NOMO-1 treated with dmso at 0.1 percent for 144 hours (cell line): ENCODE results near the gene PPP2CA.
"Not testable (repeated sequence)": the region's sequence is repeated elsewhere in the genome, so short reads cannot be mapped to it uniquely, and the experiment has no call there.

Experiments
- DNase-seq: peaks from one replicate; lab custom pipeline; 2025; ENCODE audit not compliant: unreplicated experiment; lab: John Stamatoyannopoulos, UW

Gene PPP2CA

DNA sequence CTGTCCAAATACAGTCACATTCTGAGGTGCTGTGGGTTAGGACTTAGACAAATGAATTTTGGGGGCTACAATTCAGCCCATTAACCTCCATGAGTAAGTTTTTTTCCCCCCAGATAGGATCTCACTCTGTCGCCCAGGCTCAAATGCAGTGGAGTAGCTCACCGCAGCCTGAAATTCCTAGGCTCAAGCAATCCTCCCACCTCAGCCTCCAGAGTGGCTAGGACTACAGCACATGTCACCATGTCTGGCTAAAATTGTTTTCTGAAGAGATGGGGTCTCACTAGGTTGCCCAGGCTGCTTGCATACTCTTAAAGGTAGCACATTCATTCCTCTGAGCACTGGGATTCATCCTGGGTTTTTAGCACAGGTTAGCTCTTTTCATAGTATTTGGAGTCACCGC lies 22.2 kb downstream of the PPP2CA start:
- no peak for DNase-seq

DNA sequence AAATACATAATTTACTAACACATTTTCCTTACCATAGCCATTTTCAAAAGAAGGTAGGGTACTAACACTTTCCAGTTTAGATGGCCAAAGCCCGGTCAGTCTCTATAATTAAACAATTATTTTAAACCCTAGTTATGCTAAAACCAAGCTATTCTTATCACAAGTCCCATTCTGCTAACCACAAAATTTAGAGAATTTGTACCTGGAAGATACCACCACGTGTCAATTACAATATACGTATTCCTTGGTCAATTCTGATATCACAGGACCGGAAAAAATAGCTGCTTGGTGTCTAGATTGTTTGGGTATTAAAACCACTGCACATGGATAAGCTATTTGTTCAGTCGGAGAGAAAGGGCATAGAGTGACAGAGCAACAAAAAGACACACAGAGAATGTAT lies 30.2 kb downstream of the PPP2CA start:
- no peak for DNase-seq

DNA sequence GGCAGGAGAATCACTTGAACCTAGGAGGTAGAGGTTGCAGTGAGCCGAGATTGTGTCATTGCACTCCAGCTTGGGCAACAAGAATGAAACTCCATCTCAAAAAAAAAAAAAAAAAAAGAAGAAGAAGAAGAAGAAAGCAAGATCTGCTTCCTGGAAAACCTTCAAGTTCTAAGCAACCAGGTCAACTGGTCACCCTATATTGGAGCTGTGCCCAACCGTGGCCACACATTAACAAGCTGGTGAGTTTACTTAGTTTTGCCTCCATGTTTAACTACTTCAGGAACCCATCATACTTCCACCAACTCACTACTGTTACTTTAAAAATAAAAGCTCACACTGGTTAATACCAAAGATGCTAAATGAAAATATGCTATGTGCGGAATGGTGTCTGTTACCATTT lies 36.8 kb downstream of the PPP2CA start:
- DNase-seq = no peak

DNA sequence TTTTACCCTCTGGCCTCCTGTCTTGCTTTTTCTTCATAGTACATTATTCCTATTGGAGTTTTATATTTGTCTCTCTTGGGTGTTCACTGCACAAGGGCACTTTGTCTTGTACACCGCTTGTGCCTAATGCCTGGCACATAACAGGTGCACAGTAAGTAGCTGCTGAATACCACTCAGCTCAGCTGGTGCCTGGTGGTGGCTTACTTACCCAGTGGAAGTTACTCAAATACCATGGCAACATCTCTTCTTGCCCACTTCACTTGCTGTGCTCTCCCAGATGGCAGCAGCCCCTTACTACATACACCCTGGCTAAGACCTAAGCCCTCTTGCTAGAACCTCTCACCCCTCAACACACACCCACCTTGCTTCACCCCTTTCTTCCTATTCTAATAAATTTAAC lies 37.8 kb downstream of the PPP2CA start:
- DNase-seq = no peak

DNA sequence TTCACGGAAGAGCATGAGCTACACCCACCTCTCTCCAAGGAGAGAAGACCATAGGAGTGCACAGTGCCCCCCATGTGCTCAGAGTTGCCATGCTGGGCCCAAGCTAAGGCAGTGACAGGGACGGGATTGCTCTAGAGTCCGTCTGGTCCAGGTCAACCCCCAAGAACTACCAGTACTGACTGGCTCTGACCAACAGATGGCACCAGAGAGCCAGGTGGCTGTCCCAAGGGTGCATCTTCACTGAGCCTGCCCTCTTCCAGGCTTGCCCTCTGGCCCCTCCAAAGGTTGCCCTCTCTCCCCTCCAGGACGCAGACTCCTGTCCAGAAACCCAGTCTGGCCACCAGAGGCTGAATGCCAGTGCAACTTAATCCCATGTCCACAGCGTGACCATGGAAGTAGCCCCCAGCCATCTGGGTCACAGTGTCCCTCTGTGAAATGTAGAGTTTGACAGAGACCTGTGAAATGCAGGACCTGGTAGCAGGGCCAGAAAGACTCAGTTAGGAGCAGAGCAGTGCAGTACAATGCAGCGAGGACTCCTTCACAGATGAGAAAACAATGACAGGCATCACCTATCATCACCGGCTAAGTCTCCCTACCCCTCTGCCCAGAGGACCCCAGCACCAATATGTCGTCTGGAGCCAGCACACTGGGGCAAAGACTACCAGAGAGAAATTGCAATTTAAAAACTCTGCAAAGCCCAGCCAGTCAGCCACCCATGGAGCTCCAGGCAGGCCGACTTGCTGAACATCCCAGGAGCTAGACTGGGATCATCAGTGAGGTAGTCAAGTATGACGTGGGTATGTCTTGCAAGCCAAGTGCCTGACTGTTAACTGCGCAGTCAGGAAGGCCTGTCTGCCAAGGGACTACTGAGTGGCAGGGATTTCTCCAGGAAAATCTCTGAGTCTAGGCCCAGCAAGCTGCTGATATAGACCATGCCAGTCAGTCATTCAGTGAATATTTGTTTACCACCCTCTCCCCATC lies 41.4 kb downstream of the PPP2CA start:
- DNase-seq = peak; percentile 79

DNA sequence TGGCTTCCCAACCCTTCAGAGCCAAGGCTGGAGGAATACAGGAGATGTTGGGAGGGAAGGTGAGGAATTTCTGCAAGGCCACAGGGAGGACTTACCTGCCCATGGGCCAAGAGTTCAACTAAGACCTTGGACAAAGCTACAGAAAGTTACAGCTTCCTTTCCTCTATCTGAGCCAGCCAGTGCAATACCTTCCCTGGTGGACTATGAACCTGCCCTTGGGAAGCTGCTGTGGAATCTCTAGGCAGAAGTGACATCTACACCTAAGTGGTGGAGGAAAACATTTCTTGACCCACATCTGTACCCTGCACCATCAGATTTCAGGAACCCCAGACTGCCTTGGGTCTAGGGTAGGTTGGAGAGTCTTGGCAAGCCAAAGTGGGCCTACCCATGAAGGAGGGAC lies 42.4 kb downstream of the PPP2CA start:
- DNase-seq = no peak

DNA sequence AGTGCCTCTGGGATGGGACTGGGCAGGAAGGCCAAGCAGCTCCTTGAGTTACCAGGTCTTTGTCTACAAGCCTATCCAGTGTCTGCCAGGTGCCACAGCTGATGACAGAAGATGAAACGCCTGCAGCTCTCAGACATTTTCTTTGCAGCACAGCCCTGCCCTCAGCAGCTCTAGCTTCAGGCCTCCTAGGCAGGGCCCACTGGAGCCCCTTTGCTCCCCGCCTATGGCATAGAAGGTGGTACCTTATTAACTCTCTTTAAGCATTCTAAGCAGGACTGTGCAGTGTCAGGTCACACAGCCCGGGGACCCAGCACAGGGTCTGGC lies 47.8 kb downstream of the PPP2CA start:
- DNase-seq = no peak

DNA sequence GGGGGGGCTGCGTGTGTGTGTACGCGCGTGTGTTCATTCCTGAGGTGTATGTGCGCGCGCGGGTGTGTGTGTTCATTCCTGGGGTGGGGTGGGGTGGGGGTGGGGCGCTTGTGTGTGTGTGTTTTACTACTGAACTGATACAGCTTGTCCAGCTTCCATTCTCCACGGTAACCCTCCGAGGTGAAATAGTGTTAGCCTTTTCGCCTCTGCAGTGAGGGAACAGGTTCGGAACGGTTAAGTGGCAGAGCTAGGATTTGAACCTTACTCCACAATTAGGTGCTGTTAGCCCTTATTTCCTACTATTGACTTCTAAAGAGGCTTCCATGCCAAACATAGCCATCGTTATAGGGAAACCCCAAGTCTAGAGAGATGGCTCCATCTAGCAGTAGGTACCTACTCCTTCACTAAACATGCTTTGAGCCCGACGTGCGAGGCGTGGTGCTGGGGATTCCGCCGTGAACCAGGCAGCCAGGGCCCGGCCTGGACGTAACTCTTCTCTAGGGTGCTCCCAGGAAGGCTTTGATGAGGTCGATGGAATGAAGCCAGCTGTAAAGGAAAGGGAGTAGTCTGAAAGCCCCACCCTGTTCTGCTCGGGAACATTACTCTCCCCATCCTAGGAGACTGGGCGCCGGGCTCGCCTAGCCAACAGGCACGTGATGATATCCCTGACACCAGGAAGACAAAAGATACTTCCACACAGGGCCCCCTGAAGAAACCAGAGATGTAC lies 48.3 kb downstream of the PPP2CA start:
- no peak for DNase-seq

DNA sequence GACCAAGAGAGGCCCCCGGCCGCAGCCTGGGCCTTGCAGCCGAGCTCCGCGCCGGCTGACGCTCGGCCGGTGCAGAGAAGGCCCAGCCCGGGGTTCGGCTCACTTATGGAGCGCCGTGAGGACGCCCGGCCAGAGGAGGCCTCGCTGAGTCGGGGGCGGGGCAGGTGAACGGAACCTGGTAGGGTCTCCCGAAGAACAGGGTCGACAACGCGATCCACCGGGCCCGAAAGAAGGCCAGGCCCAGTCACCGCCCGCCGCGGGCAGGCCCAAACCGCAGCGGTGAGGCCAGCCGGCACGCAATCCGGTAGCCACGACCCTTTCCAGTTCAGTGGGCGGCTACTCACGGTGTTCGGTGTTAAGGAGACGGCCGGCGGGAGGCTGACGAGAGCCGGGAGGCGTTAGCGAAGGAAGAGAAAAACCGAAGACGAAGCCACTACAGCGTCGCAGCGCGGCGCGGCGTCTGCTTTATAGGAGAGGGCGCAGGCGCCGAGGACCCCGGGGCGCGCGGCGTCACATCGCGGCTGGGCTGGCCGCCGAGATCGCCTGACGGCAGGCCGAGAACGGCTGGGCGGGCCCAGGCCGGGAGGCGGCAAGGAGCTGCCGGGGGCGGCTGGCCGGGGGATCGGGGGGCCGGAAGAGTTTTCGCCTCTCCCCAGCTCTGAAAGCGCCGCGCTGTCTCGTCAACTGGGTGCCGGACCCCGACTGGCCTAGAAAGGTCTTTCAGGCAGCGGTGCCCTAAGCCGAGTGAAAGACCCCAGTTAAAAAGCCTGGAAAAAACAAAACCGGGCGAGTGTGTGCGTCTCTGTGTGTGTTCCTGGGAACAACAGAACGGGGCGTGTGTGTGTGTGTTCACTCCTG lies 49.1 kb downstream of the PPP2CA start, which contains the start of gene SKP1:
TSS of gene SKP1 (minus strand) at position 440 of the 858 bp plus-strand sequence. CDS start 2,928 bp downstream, outside the sequence.
- DNase-seq = peak; percentile 77

DNA sequence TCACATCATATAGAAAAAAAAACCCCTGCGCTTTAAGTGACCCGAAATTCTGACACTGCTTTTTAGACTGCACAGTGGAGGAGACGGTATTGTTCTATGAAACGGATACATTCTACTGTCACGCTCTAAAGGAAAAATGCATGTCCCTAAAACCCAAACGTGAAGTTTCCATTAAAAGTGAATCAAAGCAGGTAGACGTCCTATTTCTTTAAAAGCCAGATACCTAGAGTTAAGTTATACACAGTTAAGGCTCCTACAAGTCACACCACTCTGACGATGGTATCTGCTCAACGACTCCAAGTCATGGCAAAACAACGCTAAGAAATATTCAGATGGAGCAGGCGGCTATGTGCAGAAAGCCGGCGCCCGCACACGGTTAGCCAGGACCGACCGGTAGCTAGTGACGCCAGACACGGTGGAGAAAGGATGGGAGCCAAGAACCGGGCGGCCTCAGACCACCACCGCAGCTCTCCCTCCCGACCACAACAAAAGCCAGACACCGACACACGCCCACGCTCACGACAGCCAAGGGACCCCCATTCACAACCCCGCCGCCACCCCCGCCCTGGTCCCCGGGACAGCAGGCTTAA lies 49.9 kb downstream of the PPP2CA start:
- peak; percentile 17 for DNase-seq

DNA sequence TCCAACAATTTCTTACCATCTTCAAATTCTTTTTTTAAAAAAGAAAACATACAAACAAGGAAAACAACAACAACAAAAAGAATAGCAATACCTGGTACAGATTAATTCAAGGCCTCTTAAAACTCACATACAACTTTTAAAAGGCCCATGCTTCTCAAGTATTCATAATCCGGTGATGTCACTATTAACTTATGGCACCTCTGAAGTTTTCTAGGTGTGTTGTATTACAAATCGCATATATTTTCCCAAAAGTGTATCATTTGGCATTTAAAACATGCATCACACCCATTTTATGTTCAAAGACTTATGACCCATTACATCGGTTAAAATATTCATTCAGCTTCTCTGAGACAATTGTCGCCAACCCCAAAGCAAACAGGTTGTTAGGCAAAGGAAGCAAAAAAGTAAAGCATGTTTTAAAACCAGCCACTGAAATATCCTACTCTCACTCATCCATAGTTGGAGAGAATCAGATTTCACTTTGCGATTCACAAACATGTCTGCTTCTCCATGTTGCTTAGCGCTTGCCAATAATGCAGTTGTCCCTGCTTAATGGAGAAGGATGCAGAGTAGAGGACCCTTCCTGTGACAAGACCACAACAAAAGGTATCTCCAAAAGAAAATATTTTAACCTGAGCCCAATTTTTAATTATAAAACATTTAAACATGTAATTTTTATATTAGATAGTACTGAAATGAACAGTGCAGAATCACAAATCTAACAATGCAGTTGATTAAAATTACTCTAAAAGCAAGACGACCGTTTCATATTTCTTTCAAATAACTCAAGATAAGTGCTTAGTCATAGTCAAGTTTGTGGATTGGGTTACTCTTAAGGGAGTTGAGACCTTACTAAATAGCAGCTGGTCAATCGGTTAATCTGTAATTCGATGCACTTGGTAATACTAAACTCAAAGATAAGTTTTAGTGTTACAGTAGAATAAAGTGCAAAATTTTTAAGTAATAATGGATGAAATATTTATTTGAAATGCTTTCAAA lies 50.7 kb downstream of the PPP2CA start:
- DNase-seq = no peak

DNA sequence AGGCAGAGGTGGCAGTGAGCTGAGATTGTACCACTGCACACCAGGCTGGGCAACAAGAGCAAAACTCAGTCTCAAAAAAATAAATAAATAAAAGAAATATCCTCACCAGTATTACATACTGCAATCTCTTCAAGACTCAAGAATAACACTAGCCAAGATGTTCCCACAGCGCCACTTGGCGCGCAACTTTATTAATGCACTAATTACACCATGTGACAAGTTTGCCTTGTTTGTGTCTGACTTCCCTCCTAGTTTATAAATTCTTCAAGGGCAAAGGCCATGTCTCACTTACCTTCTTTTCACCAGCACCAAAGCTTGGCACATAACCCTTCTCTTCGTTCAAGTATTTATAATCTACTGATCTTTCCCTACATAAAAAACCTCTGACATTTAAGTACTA lies 53.9 kb downstream of the PPP2CA start:
- no peak for DNase-seq

DNA sequence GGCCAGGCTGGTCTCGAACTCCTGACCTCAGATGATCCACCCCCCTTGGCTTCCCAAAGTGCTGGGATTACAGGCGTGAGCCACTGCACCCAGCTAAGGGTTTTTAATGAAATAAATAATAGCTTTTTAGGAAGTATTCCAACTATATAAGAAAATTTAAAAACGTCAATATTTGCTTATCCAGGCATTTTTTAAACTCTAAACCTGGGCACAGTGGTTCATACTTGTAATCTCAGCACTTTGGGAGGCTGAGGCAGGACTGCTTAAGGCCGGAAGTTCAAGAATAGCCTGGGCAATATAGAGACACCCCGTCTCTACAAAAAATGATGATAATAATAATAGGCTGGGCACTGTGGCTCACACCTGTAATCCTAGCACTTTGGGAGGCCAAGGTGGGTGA lies 63.3 kb downstream of the PPP2CA start:
- no peak for DNase-seq

DNA sequence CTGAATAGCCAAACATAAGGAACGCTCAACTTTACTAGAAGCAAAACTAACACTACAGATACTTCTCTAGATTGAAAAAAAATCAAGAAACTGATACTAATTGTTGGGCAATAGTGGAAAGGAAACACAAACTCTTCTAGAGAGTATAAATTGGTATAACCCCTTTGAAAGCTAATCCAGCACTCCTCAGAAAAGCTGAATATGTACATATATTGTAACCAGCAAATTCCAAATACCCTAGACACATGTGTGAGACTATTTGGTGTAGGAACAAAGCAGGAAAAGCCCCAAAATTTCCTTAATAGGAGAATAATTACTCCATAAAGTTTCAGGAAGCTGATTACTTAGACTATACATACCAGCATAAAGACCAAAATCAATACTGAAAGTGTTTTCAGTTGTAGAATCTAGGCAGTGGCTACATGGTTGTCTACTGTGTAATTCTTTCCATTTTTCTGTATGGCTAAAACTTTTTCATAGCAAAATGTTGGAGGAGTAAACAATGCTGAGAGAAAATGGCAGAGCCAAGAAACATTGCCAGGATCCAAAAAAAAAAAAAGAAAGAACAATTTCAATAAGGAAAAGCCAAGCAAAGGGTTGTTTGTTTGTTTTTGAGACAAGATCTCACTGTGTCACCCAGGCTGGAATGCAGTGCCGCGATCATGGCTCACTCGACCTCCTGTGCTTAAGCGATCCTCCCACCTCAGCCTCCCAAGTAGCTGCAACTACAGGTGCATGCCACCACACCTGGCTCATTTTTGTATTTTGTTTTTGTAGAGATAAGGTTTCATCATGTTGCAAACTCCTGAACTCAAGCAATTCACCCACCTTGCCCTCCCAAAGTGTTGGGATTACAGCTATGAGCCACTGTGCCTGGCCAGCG lies 64.1 kb downstream of the PPP2CA start:
- no peak for DNase-seq

DNA sequence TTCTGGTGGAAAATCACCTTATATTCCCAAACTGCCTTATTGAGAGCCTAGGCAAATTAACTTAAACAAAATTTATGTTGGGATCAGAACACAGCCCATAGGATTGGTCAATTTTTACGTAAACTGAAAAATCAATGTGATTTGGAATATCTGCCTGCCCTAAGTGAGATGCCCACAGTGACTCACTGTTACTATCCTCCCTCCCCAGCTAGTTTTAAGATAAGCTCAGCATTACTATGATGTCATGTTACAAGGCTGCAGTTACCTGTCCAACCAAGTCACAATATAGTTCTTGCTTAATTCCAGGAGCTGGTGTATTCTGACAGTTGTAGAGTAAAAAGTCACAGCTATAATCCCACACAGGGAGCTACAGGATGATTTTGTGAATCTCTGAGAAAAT lies 72.2 kb downstream of the PPP2CA start:
- no peak for DNase-seq

DNA sequence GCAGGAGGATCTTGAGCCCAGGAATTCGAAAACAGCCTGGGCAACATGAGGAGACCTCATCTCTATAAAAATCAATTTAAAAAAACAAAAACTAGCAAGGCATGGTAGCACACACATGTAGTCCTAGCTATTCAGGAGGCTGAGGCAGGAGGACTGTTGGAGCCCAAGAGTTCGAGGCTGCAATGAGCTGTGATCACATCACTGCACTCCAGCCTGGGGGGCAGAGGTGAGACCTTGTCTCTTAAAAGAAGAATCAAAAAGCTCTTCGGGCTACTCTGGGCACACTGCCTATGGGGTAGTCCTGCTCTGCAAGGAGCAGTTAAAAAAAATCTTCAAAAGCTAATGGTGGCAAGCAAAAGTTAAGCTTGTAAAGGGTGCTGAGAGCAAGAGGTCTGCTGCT lies 72.6 kb downstream of the PPP2CA start:
- no peak for DNase-seq

DNA sequence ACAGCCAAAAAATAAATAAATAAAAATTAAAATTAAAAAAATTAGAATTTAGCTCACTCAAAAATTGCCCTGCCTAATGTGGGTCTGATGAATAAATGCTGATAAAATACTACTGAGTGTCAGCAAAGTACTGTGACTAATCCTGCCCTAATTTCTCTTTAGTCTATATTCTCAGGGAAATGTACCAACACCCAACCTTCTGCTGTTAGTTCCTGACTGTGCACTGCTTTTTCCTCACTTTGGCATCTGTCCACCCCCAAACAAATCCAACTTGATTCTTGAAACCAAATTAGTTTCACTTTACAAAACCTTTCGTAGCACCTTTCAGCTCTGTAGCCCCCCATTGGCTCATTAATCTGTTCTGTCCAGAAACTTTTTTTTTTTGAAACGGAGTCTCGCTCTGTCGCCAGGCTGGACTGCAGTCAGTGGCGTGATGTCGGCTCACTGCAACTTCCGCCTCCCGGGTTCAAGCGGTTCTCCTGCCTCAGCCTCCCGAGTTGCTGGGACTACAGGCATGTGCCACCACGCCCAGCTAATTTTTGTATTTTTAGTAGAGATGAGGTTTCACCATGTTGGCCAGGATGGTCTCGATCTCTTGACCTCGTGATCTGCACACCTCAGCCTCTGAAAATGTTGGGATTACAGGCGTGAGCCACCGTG lies 73.6 kb downstream of the PPP2CA start:
- not testable (repeated sequence) for DNase-seq

DNA sequence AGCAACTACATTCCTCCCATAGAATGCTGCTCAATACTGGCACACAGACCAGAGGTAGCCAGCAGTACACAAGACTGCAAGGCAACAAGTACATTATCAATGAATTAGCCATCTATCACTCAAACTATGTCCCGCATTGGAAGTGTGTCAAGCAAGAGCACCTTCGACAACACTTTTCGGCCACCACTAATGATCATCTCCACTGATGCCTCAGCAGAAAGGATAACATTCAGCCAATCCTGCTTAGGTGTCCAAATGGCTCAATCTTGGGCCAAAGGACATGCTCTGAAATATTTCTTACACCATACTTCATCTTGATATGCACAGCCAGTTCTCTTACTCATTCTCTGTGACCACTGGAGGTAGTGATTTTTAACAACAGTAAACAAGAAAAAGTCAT lies 74.2 kb downstream of the PPP2CA start:
- DNase-seq = no peak
